GM23338 (cell line): ENCODE data around the gene COX8A. TPM values are rescaled to one million over a fixed set of nuclear protein-coding genes. Genes with fewer than 3 reads are reported as not detected.
A peak's percentile ranks its signal among the peaks of the same experiment; 100 is the strongest.

ENCODE experiments used
- ATAC-seq: fragments of 200-7000 bp; cut with Tn5 transposase; 3 replicates; pipeline ENCODE4 v1.9.1; 2020
- DNase-seq: peaks from one replicate; pipeline ENCODE4 v3.0.0-alpha.2; 2015; ENCODE audit warnings: low spot score
- H2AFZ ChIP-seq: fragments of 200-600 bp; sonication (generic); 2 replicates; pipeline ENCODE4 v1.8.0; 2016; ENCODE audit warnings: antibody characterized with exemption, mild to moderate bottlenecking, moderate library complexity
- H3F3A ChIP-seq: fragments of 200-600 bp; sonication (generic); replicated peaks from 2 replicates; pipeline ENCODE4 v1.8.0; 2017; ENCODE audit warnings: antibody characterized with exemption, mixed run types, low read depth
- H3K27ac ChIP-seq: fragments of 200-600 bp; sonication (generic); 2 replicates; pipeline ENCODE4 v1.6.1; 2016; ENCODE audit warnings: low read depth
- H3K27me3 ChIP-seq: fragments of 200-600 bp; sonication (generic); 2 replicates; pipeline ENCODE4 v1.8.0; 2016; ENCODE audit warnings: mild to moderate bottlenecking, mixed run types, moderate library complexity; ENCODE audit not compliant: insufficient read depth
- H3K36me3 ChIP-seq: fragments of 200-600 bp; sonication (generic); 2 replicates; pipeline ENCODE4 v1.8.0; 2016; ENCODE audit warnings: mild to moderate bottlenecking; ENCODE audit not compliant: insufficient read depth
- H3K4me1 ChIP-seq: fragments of 200-600 bp; sonication (generic); 2 replicates; pipeline ENCODE4 v1.8.0; 2016; ENCODE audit warnings: mild to moderate bottlenecking, moderate library complexity; ENCODE audit not compliant: insufficient read depth
- H3K4me2 ChIP-seq: fragments of 200-600 bp; sonication (generic); 2 replicates; pipeline ENCODE4 v1.7.1; 2017; ENCODE audit warnings: mixed run types
- H3K4me3 ChIP-seq: fragments of 200-600 bp; sonication (generic); 2 replicates; pipeline ENCODE4 v1.6.1; 2016; ENCODE audit warnings: mixed run types
- H3K79me2 ChIP-seq: fragments of 200-600 bp; sonication (generic); replicated peaks from 2 replicates; pipeline ENCODE4 v1.8.0; 2017; ENCODE audit warnings: mild to moderate bottlenecking; ENCODE audit not compliant: insufficient read depth
- H3K9me2 ChIP-seq: fragments of 200-600 bp; sonication (generic); 2 replicates; pipeline ENCODE4 v1.8.0; 2017; ENCODE audit not compliant: insufficient read depth
- H4K20me1 ChIP-seq: fragments of 200-600 bp; sonication (generic); replicated peaks from 2 replicates; pipeline ENCODE4 v1.8.0; 2017; ENCODE audit warnings: mild to moderate bottlenecking; ENCODE audit not compliant: insufficient read depth
- H3K27ac Mint-ChIP-seq: 2 replicates; pipeline ENCODE4 v1.8.0; 2020; ENCODE audit warnings: inconsistent platforms, mild to moderate bottlenecking, moderate library complexity, mixed read lengths
- H3K27me3 Mint-ChIP-seq: 3 replicates; pipeline ENCODE4 v1.8.0; 2022; ENCODE audit warnings: low read depth, mild to moderate bottlenecking, moderate library complexity, mixed read lengths, inconsistent platforms; ENCODE audit not compliant: insufficient read depth, poor library complexity
- H3K36me3 Mint-ChIP-seq: 3 replicates; pipeline ENCODE4 v1.8.0; 2021; ENCODE audit warnings: low read depth, mild to moderate bottlenecking, inconsistent platforms, moderate library complexity, mixed read lengths
- H3K4me1 Mint-ChIP-seq: 3 replicates; pipeline ENCODE4 v1.8.0; 2020; ENCODE audit warnings: mild to moderate bottlenecking, inconsistent platforms, mixed read lengths
- H3K4me3 Mint-ChIP-seq: 3 replicates; pipeline ENCODE4 v1.8.0; 2021; ENCODE audit warnings: moderate library complexity, mild to moderate bottlenecking, inconsistent platforms, mixed read lengths
- H3K9me3 Mint-ChIP-seq: 3 replicates; pipeline ENCODE4 v1.8.0; 2020; ENCODE audit warnings: moderate library complexity, mild to moderate bottlenecking, inconsistent platforms, mixed read lengths
- ETS1 ChIP-seq: IDR thresholded peaks from 2 replicates; pipeline ENCODE4 v1.6.1; 2016; ENCODE audit warnings: antibody characterized with exemption
- JUNB ChIP-seq: IDR thresholded peaks from one replicate; pipeline ENCODE4 v1.6.1; 2016; ENCODE audit warnings: antibody characterized with exemption; ENCODE audit not compliant: unreplicated experiment
- POLR2AphosphoS5 ChIP-seq: IDR thresholded peaks from 2 replicates; pipeline ENCODE4 v1.6.1; 2016; ENCODE audit warnings: antibody characterized with exemption, low read depth
- ZNF114 ChIP-seq: fragments of 250-450 bp; sonication (Bioruptor Pico); IDR thresholded peaks from 2 replicates; pipeline ENCODE4 v1.5.0; 2020; ENCODE audit warnings: mild to moderate bottlenecking, moderate library complexity
- ZNF462 ChIP-seq: fragments of 250-450 bp; sonication (Bioruptor Pico); IDR thresholded peaks from 2 replicates; pipeline ENCODE4 v1.5.0; 2020; ENCODE audit warnings: mild to moderate bottlenecking, moderate library complexity
- polyA plus RNA-seq: library from polyadenylated mRNA; unstranded; fragments of >200 nt; fragmentation: Nextera tagmentation; extraction: Ambion mirVana; gene quantifications from 2 replicates; pipeline ENCODE4 v1.2.1, GENCODE V29; 2016
- total RNA-seq: library from RNA; depleted of rRNA; stranded (reverse); fragments of >200 nt; shearing (Covaris generic); gene quantifications from 2 replicates; pipeline ENCODE4 v1.2.3, GENCODE V29; 2014
- TF ChIP-seq, protein P1 (sequence below): IDR thresholded peaks from one replicate; pipeline ENCODE4 v1.6.1; 2018; ENCODE audit warnings: antibody characterized with exemption; ENCODE audit not compliant: unreplicated experiment
- TF ChIP-seq, protein P2 (sequence below), 2 experiments: fragments of 200-600 bp in 1 of 2; sonication (generic) in 1 of 2; conservative IDR thresholded peaks; 2 replicates each; pipeline versions ENCODE4 v1.5.1 to v1.6.1; 2016 to 2017; ENCODE audit warnings: antibody characterized with exemption in 2 of 2, low read depth in 2 of 2, mild to moderate bottlenecking in 2 of 2, moderate library complexity in 1 of 2

COX8A gene
- total and polyA plus RNA-seq, 2 experiments from 2014 or later, result 427 to 483 TPM

DNA sequence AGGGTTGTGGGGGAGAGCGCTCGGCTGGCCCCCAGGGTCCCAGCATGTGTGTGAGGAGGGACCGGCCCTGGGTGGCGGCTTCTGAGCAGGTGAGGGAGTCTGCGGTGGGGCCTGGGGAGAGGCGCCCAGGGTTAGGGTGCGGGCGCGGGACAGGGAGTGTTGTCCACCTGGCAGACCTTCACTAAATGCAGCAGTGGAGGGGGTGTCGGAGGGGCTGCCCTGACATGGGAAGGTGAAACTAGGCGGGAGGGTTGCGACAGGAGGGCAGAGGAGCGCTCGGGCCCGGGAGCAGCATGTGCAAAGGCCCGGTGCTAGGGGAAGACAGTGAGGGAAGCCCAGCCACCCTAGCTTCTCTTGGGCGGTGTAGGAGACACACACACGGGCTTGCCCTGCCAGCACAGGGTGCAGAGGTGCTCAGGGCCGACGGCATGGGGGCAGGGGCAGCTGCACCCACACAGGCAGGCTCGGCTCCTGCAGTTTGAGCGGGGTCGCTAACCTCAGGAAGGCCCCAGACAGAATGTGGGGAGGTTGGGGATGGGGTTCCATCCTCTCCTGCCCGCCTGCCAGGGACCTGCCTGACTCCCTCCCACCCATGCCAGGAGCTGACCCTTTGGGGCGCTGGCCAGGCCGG, 34.0 kb downstream of the COX8A start (continued):
- TF ChIP-seq ZNF462 (CRISPR knock-in tag), result no peak
- no peak for TF ChIP-seq ZNF114 (CRISPR knock-in tag)
- no peak for TF ChIP-seq JUNB
- no peak for TF ChIP-seq POLR2AphosphoS5
- no peak for TF ChIP-seq ETS1

DNA sequence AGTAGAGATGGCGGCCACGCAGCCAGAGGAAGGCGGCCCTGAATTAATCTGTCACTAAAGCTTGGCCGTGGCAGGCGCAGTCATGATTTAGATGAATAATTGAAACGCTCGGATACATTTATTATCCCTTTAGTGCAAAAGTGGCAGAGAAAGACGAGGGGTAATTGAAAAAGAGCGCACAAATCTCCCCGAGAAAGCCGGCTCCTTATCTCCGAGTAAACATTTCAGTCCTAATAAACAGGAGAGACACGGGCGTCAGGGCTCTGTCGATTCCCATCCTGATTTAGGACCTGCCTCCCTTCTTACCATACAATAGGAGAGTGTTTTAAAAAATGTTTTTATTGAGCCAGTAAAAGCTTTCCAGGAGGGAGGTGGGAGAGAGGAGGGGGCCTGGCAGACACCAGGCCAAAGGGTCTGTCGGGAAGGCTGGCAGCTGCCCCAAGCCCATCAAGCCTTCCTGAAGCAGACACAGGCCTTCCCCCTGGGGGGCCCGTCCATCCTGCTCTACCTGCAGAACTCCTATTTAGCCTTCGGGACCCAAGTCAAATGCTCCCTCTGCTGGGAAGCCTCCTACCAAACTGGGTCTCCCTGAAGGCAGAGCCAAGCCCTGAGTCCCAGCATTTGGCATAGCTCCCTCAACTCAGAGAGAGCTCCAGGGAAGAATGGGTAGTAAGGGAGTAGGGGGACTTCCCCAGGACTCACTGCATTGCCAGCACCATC, 34.7 kb downstream of the COX8A start:
- peaks cover 4% of the 10 kb centered on the region; the same call in 2 of the 3 replicates for H3K9me3 Mint-ChIP-seq
- H3K4me3 Mint-ChIP-seq, result no peak overlapping the region
- Histone ChIP-seq H3K4me1 (peaks cover 12% of the 10 kb centered on the region), H3F3A (peaks cover 22% of the 10 kb centered on the region), H3K4me2 (no peak overlapping the region), H3K27ac (no peak overlapping the region), H2AFZ (no peak overlapping the region), H3K27me3 (peaks cover 96% of the 10 kb centered on the region), H3K9me2 (no peaks in the 10 kb centered on the region), H3K79me2 (no peaks in the 10 kb centered on the region), H3K4me3 (no peak overlapping the region), H4K20me1 (no peaks in the 10 kb centered on the region; the same call in 1 of the 2 replicates), H3K36me3 (no peaks in the 10 kb centered on the region)
- no peaks in the 10 kb centered on the region for H3K36me3 Mint-ChIP-seq
- peaks cover 74% of the 10 kb centered on the region for H3K27me3 Mint-ChIP-seq
- ATAC-seq, result no peak
- TF ChIP-seq, protein P1, sequence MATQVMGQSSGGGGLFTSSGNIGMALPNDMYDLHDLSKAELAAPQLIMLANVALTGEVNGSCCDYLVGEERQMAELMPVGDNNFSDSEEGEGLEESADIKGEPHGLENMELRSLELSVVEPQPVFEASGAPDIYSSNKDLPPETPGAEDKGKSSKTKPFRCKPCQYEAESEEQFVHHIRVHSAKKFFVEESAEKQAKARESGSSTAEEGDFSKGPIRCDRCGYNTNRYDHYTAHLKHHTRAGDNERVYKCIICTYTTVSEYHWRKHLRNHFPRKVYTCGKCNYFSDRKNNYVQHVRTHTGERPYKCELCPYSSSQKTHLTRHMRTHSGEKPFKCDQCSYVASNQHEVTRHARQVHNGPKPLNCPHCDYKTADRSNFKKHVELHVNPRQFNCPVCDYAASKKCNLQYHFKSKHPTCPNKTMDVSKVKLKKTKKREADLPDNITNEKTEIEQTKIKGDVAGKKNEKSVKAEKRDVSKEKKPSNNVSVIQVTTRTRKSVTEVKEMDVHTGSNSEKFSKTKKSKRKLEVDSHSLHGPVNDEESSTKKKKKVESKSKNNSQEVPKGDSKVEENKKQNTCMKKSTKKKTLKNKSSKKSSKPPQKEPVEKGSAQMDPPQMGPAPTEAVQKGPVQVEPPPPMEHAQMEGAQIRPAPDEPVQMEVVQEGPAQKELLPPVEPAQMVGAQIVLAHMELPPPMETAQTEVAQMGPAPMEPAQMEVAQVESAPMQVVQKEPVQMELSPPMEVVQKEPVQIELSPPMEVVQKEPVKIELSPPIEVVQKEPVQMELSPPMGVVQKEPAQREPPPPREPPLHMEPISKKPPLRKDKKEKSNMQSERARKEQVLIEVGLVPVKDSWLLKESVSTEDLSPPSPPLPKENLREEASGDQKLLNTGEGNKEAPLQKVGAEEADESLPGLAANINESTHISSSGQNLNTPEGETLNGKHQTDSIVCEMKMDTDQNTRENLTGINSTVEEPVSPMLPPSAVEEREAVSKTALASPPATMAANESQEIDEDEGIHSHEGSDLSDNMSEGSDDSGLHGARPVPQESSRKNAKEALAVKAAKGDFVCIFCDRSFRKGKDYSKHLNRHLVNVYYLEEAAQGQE, result no peak
- TF ChIP-seq, protein P2, sequence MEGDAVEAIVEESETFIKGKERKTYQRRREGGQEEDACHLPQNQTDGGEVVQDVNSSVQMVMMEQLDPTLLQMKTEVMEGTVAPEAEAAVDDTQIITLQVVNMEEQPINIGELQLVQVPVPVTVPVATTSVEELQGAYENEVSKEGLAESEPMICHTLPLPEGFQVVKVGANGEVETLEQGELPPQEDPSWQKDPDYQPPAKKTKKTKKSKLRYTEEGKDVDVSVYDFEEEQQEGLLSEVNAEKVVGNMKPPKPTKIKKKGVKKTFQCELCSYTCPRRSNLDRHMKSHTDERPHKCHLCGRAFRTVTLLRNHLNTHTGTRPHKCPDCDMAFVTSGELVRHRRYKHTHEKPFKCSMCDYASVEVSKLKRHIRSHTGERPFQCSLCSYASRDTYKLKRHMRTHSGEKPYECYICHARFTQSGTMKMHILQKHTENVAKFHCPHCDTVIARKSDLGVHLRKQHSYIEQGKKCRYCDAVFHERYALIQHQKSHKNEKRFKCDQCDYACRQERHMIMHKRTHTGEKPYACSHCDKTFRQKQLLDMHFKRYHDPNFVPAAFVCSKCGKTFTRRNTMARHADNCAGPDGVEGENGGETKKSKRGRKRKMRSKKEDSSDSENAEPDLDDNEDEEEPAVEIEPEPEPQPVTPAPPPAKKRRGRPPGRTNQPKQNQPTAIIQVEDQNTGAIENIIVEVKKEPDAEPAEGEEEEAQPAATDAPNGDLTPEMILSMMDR (conservative IDR thresholded peaks at IDR 0.05; ENCODE audit: low read depth in 2 of 2), result 0 out of 4 replicates have a peak, but pooled peaks of 1 of the 2 experiments have one; percentile 7
- no peak overlapping the region for H3K27ac Mint-ChIP-seq
- peaks cover 20% of the 10 kb centered on the region for H3K4me1 Mint-ChIP-seq
- no peak for DNase-seq
